Measurements from ENCODE around the gene ITGB5. TPM values are rescaled to one million over a fixed set of nuclear protein-coding genes. Genes with fewer than 3 reads are reported as not detected.

The ITGB5 gene
- total RNA-seq, 1 experiment from 2014 or later: 146 TPM

GRCh38 chr3:124814620-124815421 lies 72.3 kb downstream of the ITGB5 start:
- Histone ChIP-seq H4K91ac (ENCODE audit: insufficient read length, low read depth, low read length) (no peak overlapping the region), H3K4ac (ENCODE audit: low read depth, low read length) (no peak overlapping the region), H3T11ph (ENCODE audit: low read length) (no peak overlapping the region), H4K8ac (replicated peaks; ENCODE audit: insufficient read length, low read depth, low read length) (no peak overlapping the region), H3K56ac (ENCODE audit: insufficient read length, low read depth, low read length) (no peak overlapping the region), H2AK5ac (ENCODE audit: insufficient read length, low read length) (no peak overlapping the region), H4K5ac (ENCODE audit: insufficient read length, low read depth, low read length) (no peak overlapping the region), H3K9ac (ENCODE audit: extremely low read depth, insufficient read length, low read length) (no peak overlapping the region), H2BK120ac (ENCODE audit: low read depth, low read length, poor library complexity, severe bottlenecking) (no peak overlapping the region), H3K27me3 (ENCODE audit: insufficient read depth, low read length) (no peaks in the 10 kb centered on the region), H3K18ac (ENCODE audit: insufficient read length, low read depth, low read length) (no peak overlapping the region), H3K79me2 (ENCODE audit: insufficient read depth, low read length) (no peaks in the 10 kb centered on the region), H3K14ac (ENCODE audit: insufficient read depth, low read length) (no peak overlapping the region), H2BK5ac (ENCODE audit: insufficient read length, low read length) (no peak overlapping the region), H3K79me1 (ENCODE audit: insufficient read depth, low read depth, low read length, poor library complexity, severe bottlenecking) (no peaks in the 10 kb centered on the region), H3K9me3 (ENCODE audit: control insufficient read depth, low read depth, low read length) (no peaks in the 10 kb centered on the region), H3K27ac (ENCODE audit: insufficient read length, low read depth, low read length) (no peak overlapping the region), H3K23me2 (ENCODE audit: insufficient read length, low read depth, low read length, poor library complexity, severe bottlenecking) (no peaks in the 10 kb centered on the region), H2BK20ac (ENCODE audit: low read depth, low read length, poor library complexity, severe bottlenecking) (no peak overlapping the region), H3K23ac (ENCODE audit: insufficient read length, low read depth, low read length) (no peak overlapping the region), H2AFZ (ENCODE audit: low read length) (no peak overlapping the region), H3K4me1 (ENCODE audit: insufficient read depth, low read length) (no peaks in the 10 kb centered on the region), H4K20me1 (ENCODE audit: control insufficient read depth, insufficient read depth, insufficient read length) (no peaks in the 10 kb centered on the region), H2BK12ac (ENCODE audit: insufficient read length, low read depth, low read length) (no peak overlapping the region), H3K4me2 (ENCODE audit: insufficient read depth, insufficient read length, low read length) (no peak overlapping the region), H2BK15ac (ENCODE audit: low read depth, low read length) (no peak overlapping the region)
- no peaks in the 10 kb centered on the region for H3K27me3 Mint-ChIP-seq (ENCODE audit: low read depth)
- H3K4me1 Mint-ChIP-seq: peaks cover 0 to 4% of the 10 kb centered on the region in 2 experiments; a peak in 1 of 4 replicates
- DNase-seq: no peak
- WGBS (ENCODE audit: extremely low coverage, insufficient read length, low lambda C conversion rate): no CpG with 5 or more reads among the region's 11 CpGs
- H3K4me3 Mint-ChIP-seq: no peak overlapping the region
- peaks cover 25 to 72% (median 33%) of the 10 kb centered on the region in 3 experiments for H3K36me3 Mint-ChIP-seq (ENCODE audit: insufficient read depth in 1 of 3, low read depth in 3 of 3)
- TF ChIP-seq CTCF (conservative IDR thresholded peaks at IDR 0.05): no peak
- H3K27ac Mint-ChIP-seq: peak overlapping the region in 2 of 3 experiments; percentile 25 to 51; a peak in 1 of 7 replicates
- no peaks in the 10 kb centered on the region for H3K9me3 Mint-ChIP-seq
